ENCODE data around the gene SQOR. TPM values are rescaled to one million over a fixed set of nuclear protein-coding genes. Genes with fewer than 3 reads are reported as not detected.

Gene SQOR
- polyA plus RNA-seq, 3 donors: 78.9 to 292 (median 232) TPM

DNA sequence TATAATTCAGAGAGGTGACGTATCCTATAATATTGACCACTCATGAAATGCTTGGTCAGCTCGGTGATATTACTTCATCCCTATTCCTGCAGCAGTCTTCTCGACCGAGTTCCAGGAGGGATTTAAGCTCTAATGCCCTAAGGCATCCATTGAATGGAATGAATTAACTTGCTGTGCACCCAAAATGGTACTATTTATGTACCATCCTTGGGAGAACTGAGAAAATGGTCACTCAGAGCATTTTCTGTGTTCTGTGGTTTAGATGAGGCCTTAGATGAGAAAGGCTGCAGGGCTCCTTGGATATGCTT, 47.0 kb upstream of the SQOR start:
- peaks cover 72% of the 10 kb centered on the region for H3K79me2 ChIP-seq (ENCODE audit: insufficient read depth, low read length)

DNA sequence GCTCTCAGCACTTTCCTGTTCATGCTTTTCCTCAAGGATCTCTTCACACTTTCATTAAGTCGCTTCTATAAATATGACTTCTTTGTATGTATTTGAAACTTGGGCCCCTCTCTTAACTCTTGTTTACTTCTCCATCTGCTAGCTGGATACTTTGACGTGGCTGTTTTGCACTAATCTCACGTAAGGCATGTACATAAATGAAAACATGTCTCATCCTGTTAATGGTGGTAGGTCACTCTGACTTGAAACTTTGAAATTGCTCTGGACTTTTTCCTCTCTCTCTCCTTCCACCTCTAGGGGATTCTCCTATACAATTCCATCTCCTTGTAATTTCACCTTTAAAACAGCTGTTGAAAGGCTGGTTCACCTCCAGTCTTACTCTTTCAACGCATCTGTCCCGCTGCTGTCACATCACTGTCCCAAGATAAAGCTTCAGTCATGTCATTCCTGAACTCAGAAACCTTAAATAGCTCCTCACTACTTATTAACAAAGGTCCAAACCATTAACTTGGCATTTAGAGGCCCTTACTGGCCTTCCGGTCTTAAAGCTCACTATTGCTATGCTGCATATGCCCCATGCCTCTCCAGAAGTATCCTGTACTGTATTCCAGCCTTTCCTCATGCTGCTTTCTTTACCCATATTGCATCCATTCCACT, 46.5 kb upstream of the SQOR start:
- peak overlapping the region; percentile 99 to 100 for H3K27ac ChIP-seq (ENCODE audit: low read depth in 1 of 2, low read length in 2 of 2)
- Mint-ChIP-seq H3K9me3 (no peaks in the 10 kb centered on the region), H3K4me1 (peaks cover 41% of the 10 kb centered on the region), H3K4me3 (peak overlapping the region; percentile 90 to 99), H3K36me3 (peaks cover 15 to 17% of the 10 kb centered on the region in 2 donors), H3K27me3 (ENCODE audit: low read depth in 3 of 3) (peaks cover 0 to 2% (median 0%) of the 10 kb centered on the region in 3 donors), H3K27ac (peak overlapping the region; percentile 100)
- TF ChIP-seq, protein P1, sequence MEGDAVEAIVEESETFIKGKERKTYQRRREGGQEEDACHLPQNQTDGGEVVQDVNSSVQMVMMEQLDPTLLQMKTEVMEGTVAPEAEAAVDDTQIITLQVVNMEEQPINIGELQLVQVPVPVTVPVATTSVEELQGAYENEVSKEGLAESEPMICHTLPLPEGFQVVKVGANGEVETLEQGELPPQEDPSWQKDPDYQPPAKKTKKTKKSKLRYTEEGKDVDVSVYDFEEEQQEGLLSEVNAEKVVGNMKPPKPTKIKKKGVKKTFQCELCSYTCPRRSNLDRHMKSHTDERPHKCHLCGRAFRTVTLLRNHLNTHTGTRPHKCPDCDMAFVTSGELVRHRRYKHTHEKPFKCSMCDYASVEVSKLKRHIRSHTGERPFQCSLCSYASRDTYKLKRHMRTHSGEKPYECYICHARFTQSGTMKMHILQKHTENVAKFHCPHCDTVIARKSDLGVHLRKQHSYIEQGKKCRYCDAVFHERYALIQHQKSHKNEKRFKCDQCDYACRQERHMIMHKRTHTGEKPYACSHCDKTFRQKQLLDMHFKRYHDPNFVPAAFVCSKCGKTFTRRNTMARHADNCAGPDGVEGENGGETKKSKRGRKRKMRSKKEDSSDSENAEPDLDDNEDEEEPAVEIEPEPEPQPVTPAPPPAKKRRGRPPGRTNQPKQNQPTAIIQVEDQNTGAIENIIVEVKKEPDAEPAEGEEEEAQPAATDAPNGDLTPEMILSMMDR (IDR thresholded peaks at IDR 0.05): no peak
- peak overlapping the region; percentile 76 for H3K4me2 ChIP-seq (replicated peaks; ENCODE audit: extremely low read depth, low read length, poor library complexity, severe bottlenecking)
- peak in 1 of 3 donors; percentile 12 for DNase-seq
- no peaks in the 10 kb centered on the region for H3K27me3 ChIP-seq (ENCODE audit: control insufficient read depth in 2 of 2, insufficient read depth in 2 of 2, low read length in 2 of 2)
- peak overlapping the region; percentile 78 to 98 (median 91) for H3K4me3 ChIP-seq (replicated peaks in 1 of 3; ENCODE audit: low read depth in 2 of 3, low read length in 3 of 3)
- H3K79me2 ChIP-seq (ENCODE audit: insufficient read depth, low read length): peaks cover 76% of the 10 kb centered on the region
- no peaks in the 10 kb centered on the region for H3K9me3 ChIP-seq (replicated peaks in 1 of 2; ENCODE audit: control insufficient read depth in 1 of 2, insufficient read depth in 1 of 2, low read length in 2 of 2)
- 85% methylated on average over 3 of the region's 6 CpGs for WGBS (ENCODE audit: insufficient coverage)
- H3K9ac ChIP-seq (ENCODE audit: insufficient read depth, low read length, poor library complexity, severe bottlenecking): peak overlapping the region; percentile 94
- H3K4me1 ChIP-seq (ENCODE audit: control insufficient read depth in 1 of 2, insufficient read depth in 2 of 2, low read length in 2 of 2): peaks cover 41 to 47% of the 10 kb centered on the region in 2 donors
- H4K20me1 ChIP-seq (ENCODE audit: insufficient read depth, low read length): peaks cover 7% of the 10 kb centered on the region
- H3K36me3 ChIP-seq (replicated peaks in 1 of 2; ENCODE audit: control insufficient read depth in 1 of 2, insufficient read depth in 2 of 2, low read length in 2 of 2): peaks cover 12 to 19% of the 10 kb centered on the region in 2 donors
- intact Hi-C loops (cut with micrococcal nuclease): loop anchor here in 1 of 2 donors (10.0 kb wide), 1 partner anchor 46 kb away; the partner anchor contains the start of gene SQOR
- H2AFZ ChIP-seq (ENCODE audit: insufficient read depth, low read depth, low read length, poor library complexity, severe bottlenecking): peak overlapping the region; percentile 79

More for the DNA sequence above, 47.0 kb upstream of the SQOR start:
- peaks cover 7 to 14% of the 10 kb centered on the region in 2 donors for H3K36me3 ChIP-seq (replicated peaks in 1 of 2; ENCODE audit: control insufficient read depth in 1 of 2, insufficient read depth in 2 of 2, low read length in 2 of 2)
- peaks cover 12 to 14% of the 10 kb centered on the region in 2 donors for H3K36me3 Mint-ChIP-seq
- H3K27me3 Mint-ChIP-seq (ENCODE audit: low read depth in 3 of 3): peaks cover 0 to 3% (median 0%) of the 10 kb centered on the region in 3 donors
- TF ChIP-seq, protein P1 (IDR thresholded peaks at IDR 0.05): no peak
- peak overlapping the region; percentile 99 to 100 for H3K27ac ChIP-seq (ENCODE audit: low read depth in 1 of 2, low read length in 2 of 2)
- no peaks in the 10 kb centered on the region for H3K27me3 ChIP-seq (ENCODE audit: control insufficient read depth in 2 of 2, insufficient read depth in 2 of 2, low read length in 2 of 2)
- peaks cover 45 to 52% of the 10 kb centered on the region in 2 donors for H3K4me1 ChIP-seq (ENCODE audit: control insufficient read depth in 1 of 2, insufficient read depth in 2 of 2, low read length in 2 of 2)
- no peaks in the 10 kb centered on the region for H3K9me3 ChIP-seq (replicated peaks in 1 of 2; ENCODE audit: control insufficient read depth in 1 of 2, insufficient read depth in 1 of 2, low read length in 2 of 2)
- H3K4me3 ChIP-seq (replicated peaks in 1 of 3; ENCODE audit: low read depth in 2 of 3, low read length in 3 of 3): peak overlapping the region; percentile 78 to 98 (median 91)
- WGBS (ENCODE audit: insufficient coverage): 0% methylated on average over 2 of the region's 4 CpGs
- H3K9ac ChIP-seq (ENCODE audit: insufficient read depth, low read length, poor library complexity, severe bottlenecking): peak overlapping the region; percentile 94
- H3K4me1 Mint-ChIP-seq: peaks cover 45% of the 10 kb centered on the region
- H3K9me3 Mint-ChIP-seq: peaks cover 0 to 1% (median 0%) of the 10 kb centered on the region in 7 donors
- peak overlapping the region; percentile 100 for H3K27ac Mint-ChIP-seq
- peaks cover 6% of the 10 kb centered on the region for H4K20me1 ChIP-seq (ENCODE audit: insufficient read depth, low read length)
- DNase-seq: no peak
- peak overlapping the region; percentile 76 for H3K4me2 ChIP-seq (replicated peaks; ENCODE audit: extremely low read depth, low read length, poor library complexity, severe bottlenecking)
- intact Hi-C loops (cut with micrococcal nuclease): loop anchor here in 1 of 2 donors (10.0 kb wide), 1 partner anchor 47 kb away; the partner anchor contains the start of gene SQOR
- peak overlapping the region; percentile 79 for H2AFZ ChIP-seq (ENCODE audit: insufficient read depth, low read depth, low read length, poor library complexity, severe bottlenecking)
- peak overlapping the region; percentile 90 to 99 for H3K4me3 Mint-ChIP-seq
